Activated CD4-positive, alpha-beta T cell treated with anti-CD3 and anti-CD28 coated beads, Interleukin-2, amount 50 U/mL, for 1 hour (primary cell): ENCODE data around the gene KCNH2.

Experiments
- DNase-seq: peaks from one replicate; pipeline ENCODE4 v3.0.0-alpha.2; 2020

Gene KCNH2

GRCh38 chr7:150945171-150945852, 32.8 kb downstream of the KCNH2 start:
- no peak for DNase-seq

- no peak for DNase-seq
Measured at GRCh38 chr7:150944066-150945042, 33.8 kb downstream of the KCNH2 start.

- DNase-seq: no peak
Measured at GRCh38 chr7:150943453-150943814, 34.7 kb downstream of the KCNH2 start.

- DNase-seq: no peak
Measured at GRCh38 chr7:150942591-150943452, 35.3 kb downstream of the KCNH2 start.

- DNase-seq: peak; percentile 27
Measured at GRCh38 chr7:150942001-150942590, 36.0 kb downstream of the KCNH2 start.

- no peak for DNase-seq
Measured at GRCh38 chr7:150941351-150942000, 36.6 kb downstream of the KCNH2 start.

GRCh38 chr7:150940431-150941102, 37.6 kb downstream of the KCNH2 start:
- DNase-seq: no peak

- no peak for DNase-seq
Measured at GRCh38 chr7:150939466-150939865, 38.7 kb downstream of the KCNH2 start.

- no peak for DNase-seq
Measured at GRCh38 chr7:150939052-150939451, 39.1 kb downstream of the KCNH2 start.

- DNase-seq: no peak
Measured at GRCh38 chr7:150938566-150938965, 39.6 kb downstream of the KCNH2 start.

- no peak for DNase-seq
Measured at GRCh38 chr7:150937848-150938561, 40.1 kb downstream of the KCNH2 start.

GRCh38 chr7:150936018-150936417, 42.1 kb downstream of the KCNH2 start:
- DNase-seq: no peak

GRCh38 chr7:150935149-150935548, 43.0 kb downstream of the KCNH2 start:
- no peak for DNase-seq

GRCh38 chr7:150934045-150934766, 43.9 kb downstream of the KCNH2 start:
- DNase-seq: no peak

GRCh38 chr7:150931199-150931869, 46.8 kb downstream of the KCNH2 start:
- peak; percentile 16 for DNase-seq

- no peak for DNase-seq
Measured at GRCh38 chr7:150928541-150928940, 49.6 kb downstream of the KCNH2 start.

GRCh38 chr7:150927956-150928344, 50.2 kb downstream of the KCNH2 start:
- no peak for DNase-seq

GRCh38 chr7:150927157-150927955, 50.8 kb downstream of the KCNH2 start:
- DNase-seq: no peak

GRCh38 chr7:150926066-150926465, 52.1 kb downstream of the KCNH2 start:
- no peak for DNase-seq
